HG03469 (cell line): Measurements from ENCODE around the gene AGAP6.
"Not testable (repeated sequence)": the region's sequence is repeated elsewhere in the genome, so short reads cannot be mapped to it uniquely, and the experiment has no call there.

Experiments used
- ATAC-seq: cut with Tn5 transposase; IDR thresholded peaks from one replicate; pipeline ENCODE4 v1.9.1; 2021; ENCODE audit warnings: mild to moderate bottlenecking, moderate library complexity, moderate number of reproducible peaks; ENCODE audit not compliant: unreplicated experiment

The AGAP6 gene

GRCh38 chr10:49988376-49988775 is at the start of gene AGAP6:
Gene AGAP6 (plus strand): TSS chr10:49988406. CDS start chr10:49988716, 310 bp downstream.
- ATAC-seq: not testable (repeated sequence)

GRCh38 chr10:49941447-49942338 is 46.5 kb upstream of the AGAP6 start, which contains the start of the genes PARG and TIMM23B:
Gene PARG (minus strand): TSS chr10:49942027. CDS start chr10:49941725, 302 bp downstream.
Gene TIMM23B (plus strand): TSS chr10:49942053. CDS start chr10:49942195, 142 bp downstream.
- peak; percentile 34 for ATAC-seq

GRCh38 chr10:49942339-49942705 is 45.9 kb upstream of the AGAP6 start:
- not testable (repeated sequence) for ATAC-seq

GRCh38 chr10:49943607-49944006 is 44.6 kb upstream of the AGAP6 start:
- not testable (repeated sequence) for ATAC-seq

GRCh38 chr10:49948142-49948541 is 40.1 kb upstream of the AGAP6 start:
- peak; percentile 48 for ATAC-seq

GRCh38 chr10:49948737-49949136 is 39.5 kb upstream of the AGAP6 start:
- not testable (repeated sequence) for ATAC-seq

GRCh38 chr10:49952006-49952405 is 36.2 kb upstream of the AGAP6 start:
- ATAC-seq: not testable (repeated sequence)

GRCh38 chr10:49953122-49953521 is 35.1 kb upstream of the AGAP6 start:
- not testable (repeated sequence) for ATAC-seq

GRCh38 chr10:49970331-49970857 is 17.8 kb upstream of the AGAP6 start:
- ATAC-seq: not testable (repeated sequence)

GRCh38 chr10:49971466-49971865 is 16.7 kb upstream of the AGAP6 start:
- not testable (repeated sequence) for ATAC-seq

GRCh38 chr10:49972094-49972493 is 16.1 kb upstream of the AGAP6 start:
- ATAC-seq: not testable (repeated sequence)

GRCh38 chr10:49977756-49978155 is 10.4 kb upstream of the AGAP6 start:
- ATAC-seq: not testable (repeated sequence)

- ATAC-seq: not testable (repeated sequence)
Measured at GRCh38 chr10:49987207-49987606, 999 bp upstream of the AGAP6 start.

GRCh38 chr10:49995321-49995720 is 7.1 kb downstream of the AGAP6 start:
- ATAC-seq: not testable (repeated sequence)

GRCh38 chr10:50014024-50014423 is 25.8 kb downstream of the AGAP6 start:
- not testable (repeated sequence) for ATAC-seq

GRCh38 chr10:50015596-50016220 is 27.5 kb downstream of the AGAP6 start:
- ATAC-seq: not testable (repeated sequence)

- ATAC-seq: not testable (repeated sequence)
Measured at GRCh38 chr10:50016926-50017325, 28.7 kb downstream of the AGAP6 start.

- ATAC-seq: not testable (repeated sequence)
Measured at GRCh38 chr10:50017646-50018045, 29.4 kb downstream of the AGAP6 start.

GRCh38 chr10:50019279-50019678 is 31.1 kb downstream of the AGAP6 start:
- ATAC-seq: not testable (repeated sequence)

GRCh38 chr10:50020451-50021024 is 32.3 kb downstream of the AGAP6 start:
- not testable (repeated sequence) for ATAC-seq

- ATAC-seq: no peak
Measured at GRCh38 chr10:50021646-50022045, 33.4 kb downstream of the AGAP6 start.
